KOPT-K1 (cell line): ENCODE measurements around the gene MMADHC.

Experiments used
- H3K27ac ChIP-seq: fragments of 200-600 bp; sonication (generic); 2 replicates; pipeline ENCODE4 v1.5.1; 2016; ENCODE audit warnings: antibody characterized with exemption, mild to moderate bottlenecking, low read depth, low read length; ENCODE audit not compliant: poor library complexity, severe bottlenecking
- H3K36me3 ChIP-seq: fragments of 200-600 bp; sonication (generic); 2 replicates; pipeline ENCODE4 v1.5.1; 2017; ENCODE audit warnings: antibody characterized with exemption, mild to moderate bottlenecking, low read length, moderate library complexity; ENCODE audit not compliant: insufficient read depth
- H3K9me3 ChIP-seq: fragments of 200-600 bp; sonication (generic); 2 replicates; pipeline ENCODE4 v1.5.1; 2017; ENCODE audit warnings: antibody characterized with exemption, low read length, mild to moderate bottlenecking; ENCODE audit not compliant: insufficient read depth, poor library complexity, severe bottlenecking

MMADHC gene

DNA sequence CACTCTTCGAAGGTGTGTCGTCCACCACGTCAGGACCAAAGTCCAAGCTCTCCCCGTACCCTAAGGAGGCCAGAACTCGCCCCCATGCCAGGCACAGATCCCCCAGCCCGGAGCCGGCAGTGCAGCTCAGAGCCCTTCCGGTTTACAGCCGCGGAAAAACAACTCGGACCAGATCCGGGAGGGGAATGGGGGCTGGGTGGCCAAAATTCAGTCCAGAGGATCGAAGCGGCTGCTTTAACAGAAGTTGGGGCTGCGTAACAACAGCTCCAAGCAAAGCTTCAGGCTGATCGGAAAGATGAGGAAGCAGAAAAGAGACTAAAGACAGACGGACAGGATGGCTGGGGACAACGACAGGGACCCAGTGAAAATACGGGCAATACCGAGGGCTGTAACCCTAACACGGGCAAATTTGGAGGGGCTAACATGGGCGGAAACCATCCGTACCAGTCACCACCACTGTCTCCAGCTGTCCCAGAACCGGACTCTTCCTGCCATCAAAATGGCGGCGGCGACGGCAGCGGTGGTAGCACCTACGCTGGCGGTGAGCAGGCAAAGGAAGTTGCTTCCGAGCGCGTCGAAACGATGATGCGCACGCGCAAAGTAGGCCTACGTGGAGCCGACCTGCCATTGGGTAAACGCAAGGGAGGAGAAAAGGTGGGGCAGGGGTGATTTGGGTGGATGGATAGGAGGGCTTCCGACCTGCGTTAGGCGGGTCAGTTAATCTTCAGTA is at the start of gene MMADHC:
TSS of gene MMADHC (minus strand) at position 556 of the 730 bp plus-strand sequence. CDS start 678 bp downstream, outside the sequence.
- Histone ChIP-seq H3K27ac (peak within 1 kb of the TSS; percentile 89), H3K36me3 (peaks cover 32% of the 10 kb centered on the region), H3K9me3 (no peaks in the 10 kb centered on the region)

DNA sequence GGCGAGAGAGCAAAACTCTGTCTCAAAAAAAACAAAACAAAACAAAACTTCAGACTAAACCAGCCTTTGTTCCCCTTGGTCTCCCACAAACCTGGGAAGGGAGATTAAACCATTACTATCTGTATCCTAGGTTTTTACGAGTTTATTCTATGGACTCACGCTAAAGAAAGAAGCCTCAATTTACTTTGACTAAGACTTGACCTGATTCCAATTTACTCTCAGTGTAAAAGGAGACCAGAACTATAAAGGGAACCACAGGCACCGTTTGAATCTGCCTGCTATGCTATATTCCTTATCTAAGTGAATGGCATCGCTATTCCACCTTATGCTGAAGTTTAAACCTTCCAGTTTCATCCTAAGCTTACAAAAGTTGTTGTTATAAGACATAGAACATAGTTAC is 46.5 kb upstream of the MMADHC start:
- Histone ChIP-seq H3K27ac (no peak overlapping the region), H3K9me3 (no peaks in the 10 kb centered on the region), H3K36me3 (no peaks in the 10 kb centered on the region)

DNA sequence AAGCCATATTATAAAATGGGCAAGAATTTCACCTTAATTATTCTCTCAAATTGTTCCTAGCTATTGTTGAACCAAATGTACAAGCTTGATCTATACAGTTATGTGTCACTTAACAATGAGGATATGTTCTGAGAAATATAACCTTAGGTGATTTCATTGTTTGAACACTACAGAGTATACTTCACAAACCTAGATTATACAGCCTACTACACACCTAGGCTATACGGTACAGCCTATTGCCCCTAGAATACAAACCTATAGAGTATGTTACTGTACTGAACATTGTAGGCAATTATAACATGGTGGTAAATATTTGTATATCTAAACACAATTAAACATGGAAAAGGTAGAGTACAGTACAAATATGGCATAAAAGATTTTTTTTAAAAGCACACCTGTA is 42.9 kb upstream of the MMADHC start:
- Histone ChIP-seq H3K27ac (no peak overlapping the region), H3K36me3 (no peaks in the 10 kb centered on the region), H3K9me3 (no peaks in the 10 kb centered on the region)

DNA sequence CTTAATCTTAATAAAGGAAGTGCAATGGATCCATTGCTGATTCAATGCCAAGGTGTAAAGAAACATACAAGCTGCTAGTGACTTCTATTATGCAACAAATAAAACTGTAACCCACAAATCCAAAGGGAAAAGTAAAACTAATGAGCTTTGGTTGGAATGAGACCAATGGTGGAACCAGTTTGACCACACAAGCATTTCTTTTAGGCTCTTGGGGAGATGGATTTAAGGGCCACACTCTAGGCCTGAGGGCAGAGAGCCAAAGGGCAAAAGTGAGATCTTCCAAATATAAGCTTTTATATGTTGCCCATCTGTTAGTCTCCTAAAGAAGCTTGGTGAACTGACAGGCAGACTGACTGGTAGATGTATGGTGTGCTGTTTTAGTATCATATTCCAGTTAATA is 41.5 kb upstream of the MMADHC start:
- Histone ChIP-seq H3K27ac (no peak overlapping the region), H3K9me3 (no peaks in the 10 kb centered on the region), H3K36me3 (no peaks in the 10 kb centered on the region)

DNA sequence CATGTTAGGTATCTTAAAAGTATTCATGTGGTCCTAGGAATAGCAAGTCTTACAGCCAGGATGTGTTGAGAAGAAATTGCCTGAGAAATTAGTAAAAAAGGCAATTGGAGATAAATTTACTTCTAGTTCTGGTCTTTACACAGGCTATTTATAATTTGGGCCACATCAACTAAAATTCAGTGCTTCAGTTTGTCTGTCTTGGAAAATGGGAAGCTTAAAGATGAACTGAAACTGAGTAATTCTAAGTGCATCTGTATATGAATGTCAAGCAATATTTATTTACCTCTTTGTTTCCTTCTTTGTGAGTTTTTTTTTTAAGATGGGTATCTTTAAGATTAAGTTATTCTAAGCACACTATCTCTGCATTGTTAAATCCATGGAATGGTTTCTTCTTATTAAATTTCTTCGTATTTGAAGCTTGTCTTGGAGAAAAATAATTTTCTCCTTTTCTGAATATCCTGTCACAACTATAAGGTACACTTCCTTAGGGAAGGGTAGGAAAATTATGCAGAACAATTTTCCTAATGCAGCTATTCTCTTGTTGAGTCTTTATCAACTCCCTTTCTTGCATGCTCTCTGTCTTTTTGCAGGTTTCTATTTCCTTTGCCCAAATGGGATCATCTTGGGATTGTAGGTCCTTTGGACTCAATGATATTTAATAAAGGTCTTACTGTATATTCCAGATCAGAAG is 39.7 kb upstream of the MMADHC start:
- no peak overlapping the region for H3K27ac ChIP-seq
- H3K9me3 ChIP-seq: no peaks in the 10 kb centered on the region
- H3K36me3 ChIP-seq: no peaks in the 10 kb centered on the region

DNA sequence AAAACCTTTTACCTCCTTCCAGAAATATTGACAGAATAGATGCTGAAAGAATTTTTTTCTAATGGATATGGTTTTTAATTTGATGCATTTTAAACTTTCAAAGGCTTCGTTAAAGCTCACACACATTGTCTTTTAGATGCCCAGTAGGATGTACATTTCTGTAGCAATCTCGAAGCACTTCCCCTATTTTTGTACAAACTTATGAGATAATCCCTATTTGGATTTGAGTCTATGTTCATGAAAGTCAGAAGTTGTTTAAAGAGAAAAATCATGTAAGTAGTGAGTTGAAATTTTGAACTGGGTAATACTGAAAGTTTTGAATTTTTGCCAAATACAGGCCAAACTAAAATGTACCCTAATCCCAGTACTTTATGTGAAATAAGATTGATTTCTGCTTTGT is 38.1 kb upstream of the MMADHC start:
- H3K9me3 ChIP-seq: no peaks in the 10 kb centered on the region
- no peaks in the 10 kb centered on the region for H3K36me3 ChIP-seq
- no peak overlapping the region for H3K27ac ChIP-seq

DNA sequence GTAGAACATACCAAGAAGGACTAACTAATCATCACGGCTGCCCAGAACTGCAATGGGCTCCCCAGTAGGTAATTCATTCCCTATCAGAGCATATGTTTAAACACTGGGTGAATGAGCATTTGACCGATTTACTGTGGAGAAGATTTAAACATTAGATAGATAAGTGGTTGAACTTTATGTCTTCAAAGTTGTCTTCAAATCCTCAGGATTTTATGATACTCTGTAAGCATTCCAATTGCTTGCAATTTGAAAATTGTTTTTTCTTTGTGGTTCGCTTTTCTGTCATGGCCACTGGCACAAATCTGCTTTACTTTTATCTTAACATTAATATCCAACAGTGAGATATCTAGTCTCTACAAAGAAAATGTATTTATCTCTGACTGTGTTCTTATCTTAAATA is 37.7 kb upstream of the MMADHC start:
- no peak overlapping the region for H3K27ac ChIP-seq
- H3K9me3 ChIP-seq: no peaks in the 10 kb centered on the region
- H3K36me3 ChIP-seq: no peaks in the 10 kb centered on the region

DNA sequence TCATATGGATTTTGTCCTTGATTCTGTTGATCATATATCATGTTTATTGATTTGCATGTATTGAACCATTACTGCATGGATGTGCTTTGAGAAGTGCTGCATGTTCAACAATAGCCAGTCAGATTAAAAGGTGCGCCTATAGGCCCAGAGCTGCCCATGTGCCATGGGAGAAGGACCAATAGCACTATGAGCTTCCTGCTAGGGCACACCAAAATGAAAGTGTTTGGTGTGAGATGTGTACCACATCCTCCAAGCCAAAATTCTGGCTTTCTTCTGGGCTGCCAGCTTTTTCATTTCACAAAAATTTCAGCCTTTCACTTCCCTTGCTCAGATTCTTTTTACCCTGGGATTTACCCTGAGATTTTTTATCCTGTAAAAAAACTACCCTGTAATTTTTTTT is 34.8 kb upstream of the MMADHC start:
- H3K27ac ChIP-seq: no peak overlapping the region
- no peaks in the 10 kb centered on the region for H3K9me3 ChIP-seq
- no peaks in the 10 kb centered on the region for H3K36me3 ChIP-seq

DNA sequence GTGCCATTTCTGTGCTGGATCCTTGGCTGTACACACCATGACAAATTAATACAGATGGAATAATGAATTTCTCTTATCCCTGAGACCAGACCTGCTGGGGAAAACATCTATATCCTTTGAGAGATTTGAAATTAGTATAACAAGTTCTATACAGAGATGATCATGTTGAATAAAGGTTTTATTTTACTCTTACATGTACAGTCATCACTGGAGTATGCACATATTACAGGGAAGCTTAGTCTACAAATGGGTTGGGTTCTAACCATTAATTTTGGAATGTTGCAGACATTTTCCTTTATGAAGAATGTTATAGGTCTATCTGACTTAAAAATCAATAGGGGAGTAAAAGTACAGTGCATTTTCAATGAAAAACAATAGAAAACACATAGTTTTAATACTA is 29.9 kb upstream of the MMADHC start:
- no peaks in the 10 kb centered on the region for H3K36me3 ChIP-seq
- no peaks in the 10 kb centered on the region for H3K9me3 ChIP-seq
- no peak overlapping the region for H3K27ac ChIP-seq

DNA sequence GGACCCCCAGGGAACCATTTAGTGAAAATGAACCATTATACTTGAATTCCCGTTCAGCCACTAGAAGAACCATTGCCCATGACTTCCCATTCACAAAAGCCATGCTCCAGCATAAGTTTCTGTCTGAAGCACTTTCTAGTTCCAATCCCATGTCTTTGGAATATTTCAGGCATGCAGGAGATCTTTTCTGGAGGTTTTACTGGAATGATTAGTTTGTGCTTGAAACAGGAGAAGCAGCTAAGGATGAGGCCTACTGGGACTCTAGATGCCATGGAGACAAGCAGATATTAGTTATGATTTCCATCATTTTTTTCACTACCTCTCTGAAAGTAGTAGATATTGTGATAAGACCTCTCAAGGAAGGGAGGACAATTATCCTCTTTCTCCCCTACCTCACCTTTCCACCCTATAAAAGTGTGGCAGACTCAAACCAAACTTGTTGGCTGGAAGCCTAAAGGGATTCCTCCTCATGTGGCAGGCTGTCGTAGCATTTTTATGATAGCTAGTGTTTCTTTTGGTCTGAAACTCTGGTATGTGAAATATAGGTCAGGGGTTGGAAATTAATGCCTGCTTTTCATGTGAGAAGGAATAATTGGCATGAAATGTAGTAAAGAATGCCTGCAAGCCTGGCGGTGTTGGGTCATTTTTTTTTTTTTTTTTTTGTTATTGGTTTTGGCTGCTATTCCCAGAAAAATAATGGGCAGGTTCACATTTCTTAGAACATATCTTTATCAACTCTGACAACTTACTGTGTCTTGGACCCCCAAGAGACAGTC is 29.3 kb upstream of the MMADHC start:
- Histone ChIP-seq H3K36me3 (no peaks in the 10 kb centered on the region), H3K27ac (no peak overlapping the region), H3K9me3 (no peaks in the 10 kb centered on the region)

DNA sequence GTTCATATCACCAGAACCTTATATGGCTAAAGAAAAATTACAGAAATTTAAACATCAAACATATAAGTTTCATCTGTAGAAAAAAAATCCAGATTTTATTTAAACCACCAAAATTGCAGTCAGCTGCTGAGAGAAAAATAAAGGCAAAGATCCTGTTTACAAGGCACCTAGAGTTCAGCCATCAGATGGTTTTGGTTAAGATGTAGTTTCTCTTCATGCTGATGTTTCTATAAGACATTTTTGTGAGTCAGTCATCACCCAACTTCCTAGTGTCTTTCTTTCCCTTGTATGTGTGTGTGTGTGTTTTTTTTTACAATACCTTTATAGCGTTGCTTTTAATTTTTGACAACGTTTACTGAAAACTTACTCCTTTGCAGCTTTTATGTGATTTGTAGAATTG is 26.1 kb upstream of the MMADHC start:
- no peaks in the 10 kb centered on the region for H3K9me3 ChIP-seq
- H3K27ac ChIP-seq: no peak overlapping the region
- no peaks in the 10 kb centered on the region for H3K36me3 ChIP-seq

DNA sequence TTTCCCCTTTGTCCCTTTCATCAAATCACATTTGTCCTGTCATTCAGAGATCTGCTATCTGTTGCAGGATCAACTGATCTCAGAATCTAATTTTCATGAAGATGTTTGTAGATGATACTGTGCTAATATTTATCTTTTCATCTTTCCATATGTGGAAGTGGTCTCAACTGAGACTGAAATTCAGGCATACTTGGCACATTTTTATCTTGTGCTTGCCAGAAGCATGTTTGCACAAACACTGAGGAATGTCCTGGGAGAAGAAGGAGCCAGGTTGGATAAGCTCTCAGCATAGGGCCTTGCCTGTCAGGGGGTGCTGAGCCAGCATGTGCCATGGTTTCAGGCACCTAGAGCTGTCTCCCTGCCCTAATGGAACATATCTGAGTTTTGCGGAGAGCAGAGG is 24.5 kb upstream of the MMADHC start:
- Histone ChIP-seq H3K36me3 (no peaks in the 10 kb centered on the region), H3K9me3 (no peaks in the 10 kb centered on the region), H3K27ac (no peak overlapping the region)

DNA sequence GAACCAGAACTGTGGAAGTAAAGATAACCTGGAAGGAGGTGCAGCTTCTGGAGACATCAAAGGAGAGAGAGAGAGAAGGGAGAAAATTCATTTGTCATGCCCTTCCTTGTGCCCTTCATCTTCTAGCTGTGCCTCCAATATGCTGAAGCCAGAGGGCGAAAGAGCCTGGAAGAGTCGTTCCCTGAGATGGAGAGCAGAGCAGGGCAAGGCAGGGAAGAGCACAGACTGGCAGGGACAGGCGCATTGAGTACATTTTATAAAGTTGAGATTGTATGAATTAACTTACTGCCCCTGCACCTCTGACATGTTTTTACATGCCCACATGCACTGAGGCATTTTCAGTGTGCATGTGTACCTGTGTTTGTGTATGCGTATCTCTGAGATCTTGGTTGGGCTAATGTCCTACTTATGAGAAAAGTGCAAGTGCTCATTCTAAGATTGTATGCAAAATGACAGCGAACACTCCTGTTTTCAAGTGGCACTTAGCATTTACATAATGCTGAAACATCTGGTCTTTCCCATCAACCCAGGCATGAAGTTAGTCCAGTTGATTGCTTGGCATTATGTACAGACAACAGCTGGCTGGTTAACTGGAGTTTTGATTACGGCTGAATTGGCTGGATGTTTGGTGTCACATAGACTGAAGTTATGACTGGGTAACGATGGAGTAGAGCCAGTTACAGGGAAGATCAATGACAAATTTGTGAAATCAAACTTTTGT is 23.7 kb upstream of the MMADHC start:
- Histone ChIP-seq H3K27ac (no peak overlapping the region), H3K36me3 (no peaks in the 10 kb centered on the region), H3K9me3 (no peaks in the 10 kb centered on the region)

DNA sequence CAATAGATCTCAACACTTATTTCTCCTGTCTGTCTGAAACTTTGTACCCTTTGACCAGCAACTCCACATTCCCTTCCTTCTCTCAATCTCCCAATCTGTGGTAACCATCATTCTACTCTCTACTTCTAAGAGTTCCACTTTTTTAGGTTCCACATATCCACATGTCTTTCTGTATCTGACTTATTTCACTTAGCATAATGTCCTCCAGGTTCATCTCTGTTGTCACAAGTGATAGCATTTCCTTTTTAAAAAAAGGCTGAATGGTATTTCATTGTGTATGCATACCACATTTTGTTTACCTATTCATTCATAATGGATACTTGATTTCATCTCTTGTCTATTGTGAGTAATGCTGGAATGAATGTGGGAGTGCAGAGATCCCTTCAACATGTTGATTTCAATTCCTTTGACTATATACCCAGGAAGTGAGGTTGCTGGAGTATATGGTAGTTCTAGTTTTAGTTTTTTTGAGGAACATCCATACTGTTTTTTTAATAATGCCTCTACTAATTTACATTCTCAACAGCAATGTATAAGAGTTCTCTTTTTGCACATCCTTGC is 18.8 kb upstream of the MMADHC start:
- no peaks in the 10 kb centered on the region for H3K36me3 ChIP-seq
- H3K9me3 ChIP-seq: peaks cover 1% of the 10 kb centered on the region

DNA sequence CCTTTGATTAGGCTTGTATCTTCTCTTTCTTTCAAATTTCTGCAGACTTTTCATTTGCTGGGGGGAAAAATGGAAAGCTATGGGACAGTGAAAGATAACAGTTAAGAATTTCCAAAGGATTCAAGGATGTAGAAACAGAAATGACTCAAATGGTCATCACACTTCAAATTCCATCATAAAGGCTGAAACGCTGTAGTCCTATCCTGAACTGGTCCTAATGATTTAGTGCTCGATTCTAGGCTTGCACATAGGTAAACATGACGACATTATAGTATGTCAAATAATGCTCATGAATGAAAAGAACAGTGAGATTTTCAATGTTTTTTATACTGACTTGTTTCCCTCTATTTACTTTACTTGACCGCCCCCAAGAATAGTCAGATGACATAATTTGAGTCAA is 15.7 kb upstream of the MMADHC start:
- no peak overlapping the region for H3K27ac ChIP-seq
- no peaks in the 10 kb centered on the region for H3K36me3 ChIP-seq
- H3K9me3 ChIP-seq: peaks cover 10% of the 10 kb centered on the region

More for the DNA sequence above, 18.8 kb upstream of the MMADHC start:
- H3K27ac ChIP-seq: no peak overlapping the region
